GM12878 (cell line): Measurements from ENCODE around the gene RCBTB2. TPM values are rescaled to one million over a fixed set of nuclear protein-coding genes. Genes with fewer than 3 reads are reported as not detected.

Experiments used
- ATF7 ChIP-seq: fragments of 450-650 bp; IDR thresholded peaks from 2 replicates; pipeline ENCODE4 v1.6.1; 2016; ENCODE audit warnings: low read depth, mild to moderate bottlenecking
- EP300 ChIP-seq, 2 experiments: fragments of 150-350 bp in 1 of 2; IDR thresholded peaks; 2 replicates each; pipeline ENCODE4 v1.6.1; 2011 to 2012; ENCODE audit warnings: low read depth in 2 of 2, low read length in 2 of 2, borderline replicate concordance in 1 of 2, improper control_type of control experiment in 1 of 2, inconsistent platforms in 1 of 2; ENCODE audit not compliant: control insufficient read depth in 1 of 2
- MTA3 ChIP-seq: IDR thresholded peaks from 2 replicates; pipeline ENCODE4 v1.6.1; 2012; ENCODE audit warnings: low read length, inconsistent platforms, borderline replicate concordance
- MYB ChIP-seq: fragments of 150-350 bp; IDR thresholded peaks from 2 replicates; pipeline ENCODE4 v1.6.1; 2014; ENCODE audit warnings: mild to moderate bottlenecking, low read depth, low read length, borderline replicate concordance
- NFIC ChIP-seq: IDR thresholded peaks from 2 replicates; pipeline ENCODE4 v1.6.1; 2012; ENCODE audit warnings: low read depth, mild to moderate bottlenecking, inconsistent platforms, low read length, moderate library complexity
- TBL1XR1 ChIP-seq: IDR thresholded peaks from 2 replicates; pipeline ENCODE4 v1.6.1; 2012; ENCODE audit warnings: low read depth, low read length, improper control_type of control experiment
- ZNF24 ChIP-seq: fragments of 450-650 bp; IDR thresholded peaks from 2 replicates; pipeline ENCODE4 v1.6.1; 2017; ENCODE audit warnings: antibody characterized with exemption, mild to moderate bottlenecking
- polyA plus RNA-seq, 11 experiments: library from polyadenylated mRNA; depleted of rRNA in 4 of 11; unstranded in 6 of 11; stranded (reverse) in 5 of 11; fragments of >200 nt; fragmentation: Nextera tagmentation in 4 of 11; fragmentation: Illumina TruSeq in 1 of 11; extraction: Ambion mirVana in 4 of 11; extraction: Trizol in 1 of 11; gene quantifications; 1 replicate in 1 of 11; 2 replicates in 10 of 11; pipeline versions ENCODE4 v1.2.1 to v1.2.3, GENCODE V29; 2011 to 2016; ENCODE audit warnings: inconsistent platforms in 2 of 11, missing spikeins in 2 of 11, low read depth in 1 of 11
- total RNA-seq, 4 experiments: library from RNA; depleted of rRNA in 3 of 4; stranded (reverse); fragments of >200 nt in 3 of 4; fragmentation: Illumina TruSeq in 1 of 4; extraction: Trizol in 1 of 4; gene quantifications; 2 replicates each; pipeline versions ENCODE4 v1.2.1 to v1.2.3, GENCODE V29; 2013 to 2021
- TF ChIP-seq, protein P1 (sequence below): fragments of 450-650 bp; IDR thresholded peaks from 2 replicates; pipeline ENCODE4 v1.6.1; 2017; ENCODE audit warnings: antibody characterized with exemption, mild to moderate bottlenecking, moderate library complexity
- TF ChIP-seq, protein P2 (sequence below): IDR thresholded peaks from 2 replicates; pipeline ENCODE4 v1.6.1; 2012; ENCODE audit warnings: low read depth, low read length, improper control_type of control experiment
- TF ChIP-seq, protein P3 (sequence below): IDR thresholded peaks from 2 replicates; pipeline ENCODE4 v1.6.1; 2012; ENCODE audit warnings: improper control_type of control experiment, low read depth, low read length; ENCODE audit not compliant: insufficient replicate concordance

Gene RCBTB2
- total and polyA plus RNA-seq, 10 of the 15 experiments (the other 5 are each of a cell fraction or from before 2014, with no cell fraction given), result 5.0 to 16.0 (median 8.5) TPM

- TF ChIP-seq, protein P1, sequence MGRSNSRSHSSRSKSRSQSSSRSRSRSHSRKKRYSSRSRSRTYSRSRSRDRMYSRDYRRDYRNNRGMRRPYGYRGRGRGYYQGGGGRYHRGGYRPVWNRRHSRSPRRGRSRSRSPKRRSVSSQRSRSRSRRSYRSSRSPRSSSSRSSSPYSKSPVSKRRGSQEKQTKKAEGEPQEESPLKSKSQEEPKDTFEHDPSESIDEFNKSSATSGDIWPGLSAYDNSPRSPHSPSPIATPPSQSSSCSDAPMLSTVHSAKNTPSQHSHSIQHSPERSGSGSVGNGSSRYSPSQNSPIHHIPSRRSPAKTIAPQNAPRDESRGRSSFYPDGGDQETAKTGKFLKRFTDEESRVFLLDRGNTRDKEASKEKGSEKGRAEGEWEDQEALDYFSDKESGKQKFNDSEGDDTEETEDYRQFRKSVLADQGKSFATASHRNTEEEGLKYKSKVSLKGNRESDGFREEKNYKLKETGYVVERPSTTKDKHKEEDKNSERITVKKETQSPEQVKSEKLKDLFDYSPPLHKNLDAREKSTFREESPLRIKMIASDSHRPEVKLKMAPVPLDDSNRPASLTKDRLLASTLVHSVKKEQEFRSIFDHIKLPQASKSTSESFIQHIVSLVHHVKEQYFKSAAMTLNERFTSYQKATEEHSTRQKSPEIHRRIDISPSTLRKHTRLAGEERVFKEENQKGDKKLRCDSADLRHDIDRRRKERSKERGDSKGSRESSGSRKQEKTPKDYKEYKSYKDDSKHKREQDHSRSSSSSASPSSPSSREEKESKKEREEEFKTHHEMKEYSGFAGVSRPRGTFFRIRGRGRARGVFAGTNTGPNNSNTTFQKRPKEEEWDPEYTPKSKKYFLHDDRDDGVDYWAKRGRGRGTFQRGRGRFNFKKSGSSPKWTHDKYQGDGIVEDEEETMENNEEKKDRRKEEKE, result no peak
- no peak for TF ChIP-seq MYB
- TF ChIP-seq, protein P2, sequence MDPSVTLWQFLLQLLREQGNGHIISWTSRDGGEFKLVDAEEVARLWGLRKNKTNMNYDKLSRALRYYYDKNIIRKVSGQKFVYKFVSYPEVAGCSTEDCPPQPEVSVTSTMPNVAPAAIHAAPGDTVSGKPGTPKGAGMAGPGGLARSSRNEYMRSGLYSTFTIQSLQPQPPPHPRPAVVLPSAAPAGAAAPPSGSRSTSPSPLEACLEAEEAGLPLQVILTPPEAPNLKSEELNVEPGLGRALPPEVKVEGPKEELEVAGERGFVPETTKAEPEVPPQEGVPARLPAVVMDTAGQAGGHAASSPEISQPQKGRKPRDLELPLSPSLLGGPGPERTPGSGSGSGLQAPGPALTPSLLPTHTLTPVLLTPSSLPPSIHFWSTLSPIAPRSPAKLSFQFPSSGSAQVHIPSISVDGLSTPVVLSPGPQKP, result no peak
- peak; percentile 53; the same call in 1 of the 2 replicates for TF ChIP-seq ATF7
- TF ChIP-seq TBL1XR1, result peak; percentile 47; the same call in 1 of the 2 replicates
- peak in 1 of 2 experiments; percentile 45; a peak in 1 of 4 replicates for TF ChIP-seq EP300 (IDR thresholded peaks at IDR 0.05; ENCODE audit: borderline replicate concordance in 1 of 2, control insufficient read depth in 1 of 2, low read depth in 2 of 2, low read length in 2 of 2)
- TF ChIP-seq NFIC, result peak; percentile 87
- peak; percentile 95 for TF ChIP-seq MTA3
- TF ChIP-seq ZNF24, result no peak
- TF ChIP-seq, protein P3, sequence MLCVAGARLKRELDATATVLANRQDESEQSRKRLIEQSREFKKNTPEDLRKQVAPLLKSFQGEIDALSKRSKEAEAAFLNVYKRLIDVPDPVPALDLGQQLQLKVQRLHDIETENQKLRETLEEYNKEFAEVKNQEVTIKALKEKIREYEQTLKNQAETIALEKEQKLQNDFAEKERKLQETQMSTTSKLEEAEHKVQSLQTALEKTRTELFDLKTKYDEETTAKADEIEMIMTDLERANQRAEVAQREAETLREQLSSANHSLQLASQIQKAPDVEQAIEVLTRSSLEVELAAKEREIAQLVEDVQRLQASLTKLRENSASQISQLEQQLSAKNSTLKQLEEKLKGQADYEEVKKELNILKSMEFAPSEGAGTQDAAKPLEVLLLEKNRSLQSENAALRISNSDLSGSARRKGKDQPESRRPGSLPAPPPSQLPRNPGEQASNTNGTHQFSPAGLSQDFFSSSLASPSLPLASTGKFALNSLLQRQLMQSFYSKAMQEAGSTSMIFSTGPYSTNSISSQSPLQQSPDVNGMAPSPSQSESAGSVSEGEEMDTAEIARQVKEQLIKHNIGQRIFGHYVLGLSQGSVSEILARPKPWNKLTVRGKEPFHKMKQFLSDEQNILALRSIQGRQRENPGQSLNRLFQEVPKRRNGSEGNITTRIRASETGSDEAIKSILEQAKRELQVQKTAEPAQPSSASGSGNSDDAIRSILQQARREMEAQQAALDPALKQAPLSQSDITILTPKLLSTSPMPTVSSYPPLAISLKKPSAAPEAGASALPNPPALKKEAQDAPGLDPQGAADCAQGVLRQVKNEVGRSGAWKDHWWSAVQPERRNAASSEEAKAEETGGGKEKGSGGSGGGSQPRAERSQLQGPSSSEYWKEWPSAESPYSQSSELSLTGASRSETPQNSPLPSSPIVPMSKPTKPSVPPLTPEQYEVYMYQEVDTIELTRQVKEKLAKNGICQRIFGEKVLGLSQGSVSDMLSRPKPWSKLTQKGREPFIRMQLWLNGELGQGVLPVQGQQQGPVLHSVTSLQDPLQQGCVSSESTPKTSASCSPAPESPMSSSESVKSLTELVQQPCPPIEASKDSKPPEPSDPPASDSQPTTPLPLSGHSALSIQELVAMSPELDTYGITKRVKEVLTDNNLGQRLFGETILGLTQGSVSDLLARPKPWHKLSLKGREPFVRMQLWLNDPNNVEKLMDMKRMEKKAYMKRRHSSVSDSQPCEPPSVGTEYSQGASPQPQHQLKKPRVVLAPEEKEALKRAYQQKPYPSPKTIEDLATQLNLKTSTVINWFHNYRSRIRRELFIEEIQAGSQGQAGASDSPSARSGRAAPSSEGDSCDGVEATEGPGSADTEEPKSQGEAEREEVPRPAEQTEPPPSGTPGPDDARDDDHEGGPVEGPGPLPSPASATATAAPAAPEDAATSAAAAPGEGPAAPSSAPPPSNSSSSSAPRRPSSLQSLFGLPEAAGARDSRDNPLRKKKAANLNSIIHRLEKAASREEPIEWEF, result peak; percentile 71
These were observed 40.3 kb downstream of the RCBTB2 start (continued) for GRCh38 chr13:48492470-48493065.
